ENCODE measurements around the gene ZGLP1. TPM values are rescaled to one million over a fixed set of nuclear protein-coding genes. Genes with fewer than 3 reads are reported as not detected.

ZGLP1 gene
- total and polyA plus RNA-seq, 2 of the 13 experiments (the other 11 are each of a cell fraction or from before 2014, with no cell fraction given), result 2.4 to 3.0 TPM

DNA sequence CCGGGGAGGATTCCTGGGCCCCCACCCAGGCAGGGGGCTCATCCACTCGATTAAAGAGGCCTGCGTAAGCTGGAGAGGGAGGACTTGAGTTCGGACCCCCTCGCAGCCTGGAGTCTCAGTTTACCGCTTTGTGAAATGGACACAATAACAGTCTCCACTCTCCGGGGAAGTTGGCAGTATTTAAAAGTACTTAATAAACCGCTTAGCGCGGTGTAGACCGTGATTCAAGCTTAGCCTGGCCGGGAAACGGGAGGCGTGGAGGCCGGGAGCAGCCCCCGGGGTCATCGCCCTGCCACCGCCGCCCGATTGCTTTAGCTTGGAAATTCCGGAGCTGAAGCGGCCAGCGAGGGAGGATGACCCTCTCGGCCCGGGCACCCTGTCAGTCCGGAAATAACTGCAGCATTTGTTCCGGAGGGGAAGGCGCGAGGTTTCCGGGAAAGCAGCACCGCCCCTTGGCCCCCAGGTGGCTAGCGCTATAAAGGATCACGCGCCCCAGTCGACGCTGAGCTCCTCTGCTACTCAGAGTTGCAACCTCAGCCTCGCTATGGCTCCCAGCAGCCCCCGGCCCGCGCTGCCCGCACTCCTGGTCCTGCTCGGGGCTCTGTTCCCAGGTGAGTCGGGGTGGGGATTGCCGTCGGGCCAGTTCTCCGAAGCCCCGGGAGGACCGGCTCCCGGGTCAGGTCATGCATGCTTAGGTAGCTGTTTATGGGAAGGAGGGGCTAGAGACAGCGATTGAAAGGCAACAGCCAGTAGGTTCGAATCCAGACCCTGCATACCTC lies 38.8 kb downstream of the ZGLP1 start, which contains the start of gene ICAM1 (continued):
- no peak for TF ChIP-seq RBM22 (optimal IDR thresholded peaks at IDR 0.05; ENCODE audit: low read length)
- TF ChIP-seq, protein P1, sequence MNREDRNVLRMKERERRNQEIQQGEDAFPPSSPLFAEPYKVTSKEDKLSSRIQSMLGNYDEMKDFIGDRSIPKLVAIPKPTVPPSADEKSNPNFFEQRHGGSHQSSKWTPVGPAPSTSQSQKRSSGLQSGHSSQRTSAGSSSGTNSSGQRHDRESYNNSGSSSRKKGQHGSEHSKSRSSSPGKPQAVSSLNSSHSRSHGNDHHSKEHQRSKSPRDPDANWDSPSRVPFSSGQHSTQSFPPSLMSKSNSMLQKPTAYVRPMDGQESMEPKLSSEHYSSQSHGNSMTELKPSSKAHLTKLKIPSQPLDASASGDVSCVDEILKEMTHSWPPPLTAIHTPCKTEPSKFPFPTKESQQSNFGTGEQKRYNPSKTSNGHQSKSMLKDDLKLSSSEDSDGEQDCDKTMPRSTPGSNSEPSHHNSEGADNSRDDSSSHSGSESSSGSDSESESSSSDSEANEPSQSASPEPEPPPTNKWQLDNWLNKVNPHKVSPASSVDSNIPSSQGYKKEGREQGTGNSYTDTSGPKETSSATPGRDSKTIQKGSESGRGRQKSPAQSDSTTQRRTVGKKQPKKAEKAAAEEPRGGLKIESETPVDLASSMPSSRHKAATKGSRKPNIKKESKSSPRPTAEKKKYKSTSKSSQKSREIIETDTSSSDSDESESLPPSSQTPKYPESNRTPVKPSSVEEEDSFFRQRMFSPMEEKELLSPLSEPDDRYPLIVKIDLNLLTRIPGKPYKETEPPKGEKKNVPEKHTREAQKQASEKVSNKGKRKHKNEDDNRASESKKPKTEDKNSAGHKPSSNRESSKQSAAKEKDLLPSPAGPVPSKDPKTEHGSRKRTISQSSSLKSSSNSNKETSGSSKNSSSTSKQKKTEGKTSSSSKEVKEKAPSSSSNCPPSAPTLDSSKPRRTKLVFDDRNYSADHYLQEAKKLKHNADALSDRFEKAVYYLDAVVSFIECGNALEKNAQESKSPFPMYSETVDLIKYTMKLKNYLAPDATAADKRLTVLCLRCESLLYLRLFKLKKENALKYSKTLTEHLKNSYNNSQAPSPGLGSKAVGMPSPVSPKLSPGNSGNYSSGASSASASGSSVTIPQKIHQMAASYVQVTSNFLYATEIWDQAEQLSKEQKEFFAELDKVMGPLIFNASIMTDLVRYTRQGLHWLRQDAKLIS (CRISPR knock-in tag; IDR thresholded peaks at IDR 0.05), result no peak
- peak; percentile 90 for TF ChIP-seq ZNF501 (CRISPR knock-in tag; IDR thresholded peaks at IDR 0.05)
- TF ChIP-seq TRIM22 (IDR thresholded peaks at IDR 0.05), result no peak
- TF ChIP-seq, protein P2, sequence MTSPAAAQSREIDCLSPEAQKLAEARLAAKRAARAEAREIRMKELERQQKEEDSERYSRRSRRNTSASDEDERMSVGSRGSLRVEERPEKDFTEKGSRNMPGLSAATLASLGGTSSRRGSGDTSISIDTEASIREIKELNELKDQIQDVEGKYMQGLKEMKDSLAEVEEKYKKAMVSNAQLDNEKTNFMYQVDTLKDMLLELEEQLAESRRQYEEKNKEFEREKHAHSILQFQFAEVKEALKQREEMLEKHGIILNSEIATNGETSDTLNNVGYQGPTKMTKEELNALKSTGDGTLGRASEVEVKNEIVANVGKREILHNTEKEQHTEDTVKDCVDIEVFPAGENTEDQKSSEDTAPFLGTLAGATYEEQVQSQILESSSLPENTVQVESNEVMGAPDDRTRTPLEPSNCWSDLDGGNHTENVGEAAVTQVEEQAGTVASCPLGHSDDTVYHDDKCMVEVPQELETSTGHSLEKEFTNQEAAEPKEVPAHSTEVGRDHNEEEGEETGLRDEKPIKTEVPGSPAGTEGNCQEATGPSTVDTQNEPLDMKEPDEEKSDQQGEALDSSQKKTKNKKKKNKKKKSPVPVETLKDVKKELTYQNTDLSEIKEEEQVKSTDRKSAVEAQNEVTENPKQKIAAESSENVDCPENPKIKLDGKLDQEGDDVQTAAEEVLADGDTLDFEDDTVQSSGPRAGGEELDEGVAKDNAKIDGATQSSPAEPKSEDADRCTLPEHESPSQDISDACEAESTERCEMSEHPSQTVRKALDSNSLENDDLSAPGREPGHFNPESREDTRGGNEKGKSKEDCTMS (CRISPR knock-in tag; conservative IDR thresholded peaks at IDR 0.05), result no peak
- TF ChIP-seq ZKSCAN8 (CRISPR knock-in tag; IDR thresholded peaks at IDR 0.05; ENCODE audit: borderline replicate concordance), result peak; percentile 95; the same call in 1 of the 2 replicates
- 0 out of 2 replicates have a peak, but pooled peaks have one; percentile 10 for TF ChIP-seq MEIS1 (CRISPR knock-in tag; IDR thresholded peaks at IDR 0.05; ENCODE audit: borderline replicate concordance)
- TF ChIP-seq CC2D1A (CRISPR knock-in tag; IDR thresholded peaks at IDR 0.05), result no peak
- TF ChIP-seq HNRNPUL1 (IDR thresholded peaks at IDR 0.05; ENCODE audit: low read depth, low read length), result no peak
- TF ChIP-seq ZNF207 (IDR thresholded peaks at IDR 0.05; ENCODE audit: borderline replicate concordance), result no peak
- TF ChIP-seq CREB3 (CRISPR knock-in tag; IDR thresholded peaks at IDR 0.05), result peak; percentile 75; the same call in 1 of the 2 replicates
- TF ChIP-seq ZFP1 (CRISPR knock-in tag; IDR thresholded peaks at IDR 0.05), result 0 out of 2 replicates have a peak, but pooled peaks have one; percentile 24
- TF ChIP-seq, protein P3, sequence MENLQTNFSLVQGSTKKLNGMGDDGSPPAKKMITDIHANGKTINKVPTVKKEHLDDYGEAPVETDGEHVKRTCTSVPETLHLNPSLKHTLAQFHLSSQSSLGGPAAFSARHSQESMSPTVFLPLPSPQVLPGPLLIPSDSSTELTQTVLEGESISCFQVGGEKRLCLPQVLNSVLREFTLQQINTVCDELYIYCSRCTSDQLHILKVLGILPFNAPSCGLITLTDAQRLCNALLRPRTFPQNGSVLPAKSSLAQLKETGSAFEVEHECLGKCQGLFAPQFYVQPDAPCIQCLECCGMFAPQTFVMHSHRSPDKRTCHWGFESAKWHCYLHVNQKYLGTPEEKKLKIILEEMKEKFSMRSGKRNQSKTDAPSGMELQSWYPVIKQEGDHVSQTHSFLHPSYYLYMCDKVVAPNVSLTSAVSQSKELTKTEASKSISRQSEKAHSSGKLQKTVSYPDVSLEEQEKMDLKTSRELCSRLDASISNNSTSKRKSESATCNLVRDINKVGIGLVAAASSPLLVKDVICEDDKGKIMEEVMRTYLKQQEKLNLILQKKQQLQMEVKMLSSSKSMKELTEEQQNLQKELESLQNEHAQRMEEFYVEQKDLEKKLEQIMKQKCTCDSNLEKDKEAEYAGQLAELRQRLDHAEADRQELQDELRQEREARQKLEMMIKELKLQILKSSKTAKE (CRISPR knock-in tag; IDR thresholded peaks at IDR 0.05; ENCODE audit: borderline replicate concordance), result peak; percentile 70; the same call in 1 of the 2 replicates
- peak; percentile 99 for TF ChIP-seq RELA (CRISPR knock-in tag; IDR thresholded peaks at IDR 0.05)
- 0 out of 2 replicates have a peak, but pooled peaks have one; percentile 18 for TF ChIP-seq ZNF367 (CRISPR knock-in tag; IDR thresholded peaks at IDR 0.05; ENCODE audit: borderline replicate concordance)
- TF ChIP-seq CCDC6 (CRISPR knock-in tag; IDR thresholded peaks at IDR 0.05), result peak; percentile 86; the same call in 1 of the 2 replicates
- TF ChIP-seq MBD4 (IDR thresholded peaks at IDR 0.05; ENCODE audit: borderline replicate concordance, low read length), result no peak
- no peak for TF ChIP-seq ZNF761 (CRISPR knock-in tag; conservative IDR thresholded peaks at IDR 0.05)

Measured in HepG2 (cell line).